NB4 (cell line): ENCODE results near the gene EXOC6B.

Source experiments
- CTCF ChIP-seq: IDR thresholded peaks from one replicate; pipeline ENCODE4 v1.5.1; 2012; ENCODE audit warnings: low read depth, low read length
- MAX ChIP-seq: IDR thresholded peaks from 2 replicates; pipeline ENCODE4 v1.6.1; 2011; ENCODE audit warnings: low read depth, low read length
- MYC ChIP-seq: IDR thresholded peaks from 2 replicates; pipeline ENCODE4 v1.6.1; 2011; ENCODE audit warnings: low read depth, low read length

- TF ChIP-seq MAX (no peak), CTCF (no peak), MYC (no peak)
Measured at GRCh38 chr2:72211777-72212485, 613.9 kb downstream of the EXOC6B start.
